Hematopoietic multipotent progenitor cell treated with erythropoietin and hydrocortisone succinate and interleukin-3 and kit ligand, for 8 days (in vitro differentiated cells): ENCODE measurements around the gene ALKBH2.

Experiments
- DNase-seq: peaks from one replicate; pipeline ENCODE4 v3.0.0-alpha.2; 2015

The ALKBH2 gene

DNA sequence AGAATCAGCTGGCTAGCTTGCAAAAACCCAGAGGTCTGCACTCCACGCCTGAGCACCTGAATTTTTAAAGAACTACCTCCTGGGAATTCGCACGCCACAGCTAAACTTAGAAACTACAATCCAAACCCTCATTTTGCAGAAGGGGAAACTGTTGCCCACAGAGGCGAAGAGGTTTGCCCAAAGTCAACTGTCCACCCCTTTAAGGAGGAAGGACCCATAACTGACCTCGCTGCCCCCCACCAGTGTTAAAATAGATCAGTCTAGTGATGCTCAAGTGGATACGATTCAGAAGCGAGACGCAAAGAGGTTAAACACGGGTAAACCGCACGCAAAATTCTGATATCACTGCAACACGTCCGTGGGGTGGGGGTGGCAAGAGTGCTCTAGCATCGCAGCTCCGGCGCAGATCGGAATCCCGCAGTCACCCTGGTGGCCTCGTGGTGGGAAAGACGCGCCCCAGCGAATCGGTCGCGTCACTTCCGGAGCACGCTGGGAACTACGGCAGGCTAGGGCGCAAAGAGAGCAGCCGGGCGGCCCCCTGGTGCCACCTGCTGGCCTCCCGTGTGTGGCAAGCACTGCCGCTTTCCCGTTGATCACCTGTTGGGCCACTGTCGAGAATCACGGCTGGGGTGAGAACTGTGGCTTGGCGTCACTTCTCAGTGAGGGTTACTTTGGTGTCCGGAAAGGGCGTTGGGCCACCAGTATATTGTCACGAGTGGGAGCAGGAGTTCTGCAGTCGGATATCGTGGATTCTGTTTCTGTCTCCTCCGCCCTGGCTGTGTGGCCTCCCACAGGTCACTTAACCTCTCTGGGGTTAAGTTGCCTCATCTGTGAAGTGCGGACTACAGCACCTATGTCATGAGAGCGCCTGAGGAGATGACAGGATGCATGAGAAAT lies at the start of gene ALKBH2:
Gene ALKBH2 (minus strand): TSS at position 451 of the 897 bp plus-strand sequence. CDS start 686 bp downstream, outside the sequence.
- DNase-seq, result peak; percentile 94

DNA sequence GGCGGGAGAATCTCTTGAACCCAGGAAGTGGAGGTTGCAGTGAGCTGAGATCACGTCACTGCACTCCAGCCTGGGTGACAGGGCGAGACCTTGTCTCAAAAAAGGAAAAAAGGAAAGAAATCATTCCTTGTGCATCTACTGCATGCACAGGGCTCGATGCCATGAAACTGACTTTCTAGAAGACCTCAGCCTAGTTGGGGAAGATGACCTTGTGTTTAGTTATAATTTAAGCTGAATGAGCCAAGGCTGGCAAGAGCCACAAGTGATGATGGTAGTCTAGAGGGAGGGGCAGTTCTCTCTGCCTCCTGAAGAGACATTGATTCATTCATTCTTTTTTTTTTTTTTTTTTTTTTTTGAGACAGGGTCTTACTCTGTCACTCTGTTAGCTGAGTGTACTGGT lies 47.3 kb upstream of the ALKBH2 start:
- DNase-seq, result no peak

DNA sequence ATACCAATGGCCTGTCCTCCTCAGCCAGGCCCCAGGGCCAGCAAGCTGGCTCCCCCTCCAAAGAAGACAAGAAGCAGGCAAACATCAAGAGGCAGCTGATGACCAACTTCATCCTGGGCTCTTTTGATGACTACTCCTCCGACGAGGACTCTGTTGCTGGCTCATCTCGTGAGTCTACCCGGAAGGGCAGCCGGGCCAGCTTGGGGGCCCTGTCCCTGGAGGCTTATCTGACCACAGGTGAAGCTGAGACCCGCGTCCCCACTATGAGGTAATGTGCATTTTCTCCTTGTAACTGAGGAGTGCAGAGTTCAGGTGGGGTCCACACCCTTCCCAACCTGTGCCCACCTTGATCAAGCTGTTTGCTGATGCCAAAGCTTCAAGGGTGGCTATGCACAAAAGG lies 46.5 kb upstream of the ALKBH2 start:
- DNase-seq, result no peak

DNA sequence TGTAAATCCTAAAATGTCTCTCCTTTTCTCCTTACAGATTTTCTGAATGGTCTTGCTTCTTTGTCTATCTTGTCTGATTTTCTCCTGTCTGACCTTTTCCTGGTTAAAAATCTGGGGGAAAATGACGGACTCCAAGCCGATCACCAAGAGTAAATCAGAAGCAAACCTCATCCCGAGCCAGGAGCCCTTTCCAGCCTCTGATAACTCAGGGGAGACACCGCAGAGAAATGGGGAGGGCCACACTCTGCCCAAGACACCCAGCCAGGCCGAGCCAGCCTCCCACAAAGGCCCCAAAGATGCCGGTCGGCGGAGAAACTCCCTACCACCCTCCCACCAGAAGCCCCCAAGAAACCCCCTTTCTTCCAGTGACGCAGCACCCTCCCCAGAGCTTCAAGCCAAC lies 46.1 kb upstream of the ALKBH2 start:
- no peak for DNase-seq

DNA sequence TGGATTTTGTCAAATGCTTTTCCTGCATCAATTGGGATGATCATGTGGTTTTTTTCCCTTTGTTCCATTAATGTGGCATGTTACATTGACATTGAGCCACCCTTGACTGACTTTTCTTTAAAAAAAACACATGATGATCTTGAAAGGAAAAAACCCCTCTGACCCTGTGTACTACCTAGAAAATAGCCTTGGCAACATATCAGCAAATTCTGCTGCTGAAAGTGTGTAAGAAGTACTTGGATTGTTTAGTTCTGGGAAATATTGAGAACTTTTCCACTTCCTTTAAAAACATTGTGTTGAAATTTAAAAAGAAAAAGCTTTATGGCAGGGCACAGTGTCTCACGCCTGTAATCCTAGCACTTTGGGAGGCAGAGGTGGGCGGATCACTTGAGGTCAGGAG lies 43.8 kb upstream of the ALKBH2 start:
- DNase-seq, result no peak

DNA sequence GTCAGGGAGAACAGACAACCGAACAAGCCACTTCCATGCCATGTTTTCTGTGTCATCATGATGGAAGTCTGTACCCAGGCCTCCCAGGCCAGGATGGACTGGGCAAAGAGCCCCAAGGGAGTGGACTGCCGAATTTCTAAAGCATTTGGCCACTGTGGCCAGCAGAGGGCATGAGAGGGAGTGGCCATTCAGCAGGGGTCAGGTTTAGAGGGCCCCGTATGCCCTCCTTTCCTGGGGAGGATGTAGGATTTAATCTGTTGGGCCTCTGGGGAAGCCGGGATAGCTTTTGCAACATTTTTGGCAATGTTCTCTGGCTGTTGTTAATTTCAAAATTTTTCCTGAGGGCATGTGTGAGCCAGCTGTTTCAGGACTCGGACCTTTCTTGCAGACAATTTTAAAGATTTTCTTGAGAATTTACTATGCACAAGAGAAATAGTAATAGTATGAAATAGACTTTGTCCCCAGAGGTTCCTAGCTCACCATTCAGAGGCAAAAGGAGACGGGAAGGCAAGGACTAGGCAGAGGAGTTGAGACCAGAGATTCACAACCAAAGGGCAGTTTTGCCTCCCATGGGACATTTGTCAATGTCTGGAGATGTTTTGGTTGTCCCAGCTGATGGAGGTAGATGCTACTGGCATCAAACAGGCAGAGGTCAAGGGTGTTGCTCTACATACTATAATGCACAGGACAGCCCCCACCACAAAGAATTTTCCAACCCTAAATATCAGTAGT lies 41.1 kb upstream of the ALKBH2 start:
- no peak for DNase-seq

DNA sequence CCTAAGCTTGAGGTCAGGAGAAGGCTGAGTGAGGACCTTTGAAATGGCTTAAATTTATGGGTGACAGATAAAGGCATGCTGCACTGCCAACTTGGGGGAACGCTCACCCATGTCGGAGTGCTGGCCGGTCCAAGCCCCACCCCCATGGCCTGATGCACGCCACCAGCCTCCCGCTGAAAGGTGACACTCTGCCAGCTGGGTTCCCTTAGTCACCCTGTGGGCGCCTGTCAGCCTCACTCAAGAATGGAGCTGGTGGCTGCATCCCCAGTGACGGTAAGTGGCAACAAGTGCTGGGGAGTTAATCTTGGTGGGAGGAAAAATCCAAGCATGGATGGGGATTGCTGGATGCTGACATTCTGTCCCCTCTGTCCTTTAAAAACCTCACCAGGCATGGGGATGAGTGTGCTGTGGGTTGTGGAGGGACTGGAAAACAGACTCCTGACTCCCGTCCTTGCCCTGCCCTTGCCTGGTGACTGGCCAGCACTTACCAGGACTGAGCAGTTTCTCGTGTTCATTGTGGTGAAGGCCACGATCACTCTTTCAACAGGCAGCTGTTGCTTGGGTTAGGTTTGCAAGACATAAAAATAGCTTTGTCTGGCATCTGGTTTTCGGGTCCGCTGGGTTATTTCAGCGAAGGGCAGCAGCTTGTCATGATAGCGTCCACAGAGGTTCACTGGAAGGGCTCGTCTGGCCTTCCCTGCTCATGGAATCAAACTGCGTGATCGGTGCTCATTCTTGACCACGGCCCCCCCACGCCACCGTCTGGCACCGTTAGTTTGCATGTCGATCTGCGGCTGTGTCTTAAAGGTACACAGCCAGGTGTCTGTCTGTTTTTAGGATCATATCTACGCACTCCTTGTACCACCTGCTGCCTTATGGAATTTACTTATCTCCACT lies 38.1 kb upstream of the ALKBH2 start:
- DNase-seq, result no peak

DNA sequence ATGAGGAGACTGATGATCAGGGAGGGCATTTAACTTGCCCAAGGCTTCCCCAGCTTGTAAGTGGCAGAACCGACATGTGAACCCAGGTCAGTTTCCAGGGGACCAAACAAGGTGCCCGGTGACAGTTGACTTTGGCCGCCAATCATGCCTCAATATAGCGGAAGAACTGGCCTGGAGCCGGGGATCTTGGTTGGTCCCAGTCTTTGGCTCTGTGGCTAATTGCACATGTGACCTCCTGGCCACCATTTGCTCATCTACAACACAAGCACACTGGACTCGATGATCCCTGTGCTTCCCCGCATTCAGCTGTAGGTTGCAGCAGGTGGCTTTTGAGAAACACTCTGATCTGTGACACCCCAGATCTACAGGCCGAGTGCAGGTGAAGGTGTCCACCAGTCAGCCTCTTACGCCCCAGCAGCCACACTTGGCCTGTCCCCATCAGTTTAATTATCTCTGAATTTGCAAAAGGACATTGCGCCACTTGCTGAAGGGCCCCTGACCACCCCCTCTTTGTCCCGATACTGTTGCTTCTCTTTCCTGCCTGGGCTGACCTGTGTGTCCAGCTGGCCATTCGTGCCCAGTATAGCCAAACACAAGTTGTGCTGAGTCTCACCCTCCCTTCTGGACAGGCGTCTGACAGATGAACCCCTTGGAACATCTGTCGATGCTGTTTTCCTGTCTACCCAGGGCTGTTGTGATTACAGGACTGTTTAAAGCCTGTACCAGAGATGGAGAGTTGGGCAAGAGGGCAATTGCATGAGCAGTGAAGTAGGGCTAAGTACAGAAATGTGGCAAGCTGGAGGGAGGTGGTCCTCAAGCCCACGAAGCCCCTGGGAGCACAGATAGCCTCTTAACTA lies 37.3 kb upstream of the ALKBH2 start:
- DNase-seq, result no peak

DNA sequence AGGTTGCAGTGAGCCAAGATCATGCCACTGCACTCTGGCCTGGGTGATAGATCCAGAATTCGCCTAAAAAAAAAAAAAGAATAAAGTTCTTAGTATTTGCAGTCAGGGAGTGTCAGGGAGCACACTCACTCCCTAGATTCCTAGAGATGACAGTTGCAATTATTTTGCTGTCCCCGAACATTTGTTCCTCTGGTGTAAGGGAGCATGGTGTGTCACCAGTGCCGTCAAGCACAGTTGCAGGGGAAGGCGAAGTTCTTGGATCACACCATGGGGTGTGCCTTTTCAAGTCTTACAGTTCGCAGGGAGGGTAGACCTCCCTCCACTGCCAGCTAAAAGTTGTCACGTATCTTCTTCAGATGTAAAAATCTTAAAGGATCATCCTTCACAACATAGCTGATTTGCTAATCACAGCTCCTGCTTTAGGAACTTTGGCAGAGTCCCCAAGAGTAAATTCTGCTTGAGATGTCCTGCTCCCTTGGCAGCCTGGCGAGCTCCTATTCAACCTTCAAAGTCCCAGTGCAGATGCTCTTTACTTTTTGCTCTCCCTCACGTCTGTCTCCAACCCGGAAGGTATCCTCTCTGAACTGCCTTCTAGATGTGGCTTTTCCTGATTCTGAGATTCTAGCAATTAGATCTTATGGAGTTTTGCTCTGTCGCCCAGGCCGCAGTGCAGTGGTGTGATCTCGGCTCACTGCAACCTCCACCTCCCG lies 34.4 kb upstream of the ALKBH2 start:
- DNase-seq, result no peak

DNA sequence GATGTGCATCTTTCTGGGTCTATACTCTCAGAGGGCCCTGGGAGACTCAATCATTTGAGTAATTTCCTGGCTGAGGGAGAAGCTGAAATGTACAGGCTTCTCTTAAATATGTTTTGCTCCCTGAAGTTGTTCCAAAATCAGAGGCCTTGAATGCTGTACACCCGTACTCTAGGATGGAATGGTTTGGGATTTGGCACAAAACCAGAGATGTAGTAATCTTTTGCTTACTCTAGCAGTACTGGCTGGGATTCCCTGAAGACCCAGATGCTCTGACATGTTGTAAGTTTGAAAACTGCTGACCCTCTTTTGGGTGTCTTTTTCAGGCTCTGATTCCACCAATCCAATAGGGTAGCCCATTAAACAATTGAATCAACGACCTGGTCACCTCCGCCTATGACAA lies 33.5 kb upstream of the ALKBH2 start:
- DNase-seq, result no peak

DNA sequence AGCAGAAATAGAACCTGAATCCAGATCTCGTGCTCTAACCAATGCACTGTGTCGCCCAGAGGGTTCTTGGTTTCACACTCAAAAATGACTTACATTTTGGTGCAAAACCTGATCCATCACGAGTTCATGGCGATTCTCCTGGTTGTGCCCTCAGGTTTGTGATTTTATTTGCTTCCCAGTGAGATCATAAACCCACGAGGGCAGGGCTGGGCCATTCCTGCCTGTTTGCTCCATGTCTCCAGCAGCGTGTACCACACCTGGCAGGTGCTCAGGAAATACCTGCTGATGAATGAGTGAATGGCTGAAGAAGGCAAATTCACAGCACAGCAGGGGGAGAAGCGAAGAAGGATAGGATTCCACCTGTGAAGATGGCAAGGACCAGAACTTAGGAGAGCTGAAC lies 32.5 kb upstream of the ALKBH2 start:
- DNase-seq, result no peak

DNA sequence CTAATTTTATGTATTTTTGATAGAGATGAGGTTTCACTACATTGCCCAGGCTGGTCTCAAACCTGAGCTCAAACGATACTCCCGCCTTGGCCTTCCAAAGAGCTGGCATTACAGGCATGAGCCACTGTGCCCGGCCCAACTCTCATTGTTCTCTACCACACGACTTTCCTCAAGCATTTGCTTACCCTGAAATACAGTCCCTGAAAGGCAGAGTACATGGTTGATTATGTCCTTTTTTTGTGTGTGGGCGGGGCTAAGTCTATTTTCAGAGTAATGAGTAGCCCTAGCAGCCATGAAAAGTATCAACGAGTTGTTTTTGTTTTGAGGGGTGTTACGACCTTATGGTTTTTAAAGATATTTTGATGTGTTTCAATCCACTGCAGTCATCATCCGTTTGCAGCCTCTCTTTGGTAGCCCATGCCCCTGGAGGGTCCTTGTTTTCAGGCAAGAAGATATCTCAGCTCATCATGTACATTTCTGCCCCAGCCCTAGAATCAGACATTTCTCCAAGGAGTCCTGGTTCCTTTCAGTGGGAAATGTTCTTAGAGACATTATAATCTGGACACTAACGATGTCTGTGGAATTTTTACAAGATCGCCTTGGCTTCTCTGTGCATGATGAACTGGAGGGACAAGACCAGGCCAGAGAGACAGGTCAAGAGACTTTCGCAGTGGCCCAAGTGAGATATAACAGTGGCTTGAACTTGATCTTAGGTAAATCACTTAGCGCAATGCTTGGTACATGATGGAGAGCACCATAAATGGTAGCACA lies 31.8 kb upstream of the ALKBH2 start:
- DNase-seq, result no peak

DNA sequence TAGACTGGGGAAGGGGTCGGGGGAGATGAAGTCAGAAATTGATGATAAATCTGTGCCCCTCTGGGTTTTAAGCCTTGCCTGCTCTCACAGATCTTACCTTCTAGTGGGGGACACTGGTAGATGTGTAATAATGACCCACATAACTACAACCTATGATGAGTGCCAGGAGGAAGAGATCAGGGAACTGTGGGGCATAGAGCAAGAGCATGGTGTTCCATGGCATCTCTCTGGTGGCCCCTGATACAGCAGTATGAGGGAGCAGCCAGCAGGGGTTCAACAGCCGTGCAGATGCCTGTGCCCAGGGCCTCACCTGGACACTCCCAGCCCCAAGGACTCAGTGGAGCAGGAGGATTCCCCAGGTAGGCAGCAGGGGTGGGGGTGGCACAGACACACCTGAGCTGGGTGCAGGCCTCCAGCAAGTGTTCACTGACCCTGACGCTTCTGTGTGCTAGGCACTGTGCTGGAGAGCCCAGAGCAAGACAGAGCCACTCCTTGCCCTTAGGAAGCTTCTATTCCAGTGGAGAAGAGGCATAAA lies 28.1 kb upstream of the ALKBH2 start:
- DNase-seq, result no peak

DNA sequence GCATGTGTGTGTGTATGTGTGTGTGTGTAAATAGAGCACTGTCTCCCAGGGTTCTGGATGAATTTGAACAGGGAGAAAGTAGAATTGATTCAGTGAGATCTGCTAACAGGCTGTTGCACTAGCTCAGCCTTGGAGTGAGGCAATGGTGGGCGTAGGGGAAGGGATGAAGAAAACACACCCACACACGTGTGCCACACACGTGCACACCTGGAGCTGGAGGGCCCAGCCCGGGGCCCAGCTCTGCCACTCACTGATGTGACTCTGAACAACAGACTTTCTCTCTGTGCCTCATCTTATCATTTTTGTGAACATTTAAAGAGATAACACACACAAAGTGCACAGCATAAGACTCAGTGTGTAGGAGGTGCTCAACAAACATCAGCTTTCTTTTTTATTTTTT lies 27.3 kb upstream of the ALKBH2 start:
- no peak for DNase-seq

DNA sequence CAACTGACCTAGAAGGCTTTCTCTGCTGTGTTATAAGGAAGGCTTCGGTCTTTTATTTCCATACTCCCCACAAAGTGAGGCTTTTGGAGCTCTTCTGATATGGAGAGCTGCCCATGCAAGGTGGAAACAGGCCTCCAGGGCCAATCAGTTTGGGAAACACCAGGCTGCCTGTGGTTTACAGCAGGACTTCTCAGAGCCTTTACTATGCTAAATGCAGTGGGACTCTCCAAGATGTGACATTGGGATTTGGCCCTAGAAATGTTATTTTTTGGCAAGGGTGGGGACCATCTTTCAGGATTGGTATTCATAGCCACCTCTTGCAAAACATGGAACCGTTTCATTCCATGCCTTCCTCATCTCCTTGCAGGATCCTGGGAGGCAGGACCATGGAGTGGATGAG lies 26.8 kb upstream of the ALKBH2 start:
- no peak for DNase-seq

DNA sequence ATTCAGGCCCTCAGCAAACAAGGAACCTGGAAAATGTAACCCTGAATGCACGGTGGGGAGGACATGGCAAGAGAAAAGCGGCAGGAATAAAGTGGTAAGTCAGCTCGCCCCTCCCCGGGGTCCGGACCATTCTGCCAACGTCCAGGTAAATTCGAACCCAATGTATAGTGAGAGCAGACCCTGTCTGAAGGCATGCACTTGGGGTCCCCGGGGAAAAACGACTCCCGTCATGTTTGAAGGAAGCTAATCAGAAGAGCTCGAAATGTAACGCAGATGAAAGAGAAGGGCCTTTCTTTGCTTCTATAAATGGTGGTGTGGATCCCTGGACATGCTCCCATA lies 23.3 kb upstream of the ALKBH2 start:
- DNase-seq, result no peak

DNA sequence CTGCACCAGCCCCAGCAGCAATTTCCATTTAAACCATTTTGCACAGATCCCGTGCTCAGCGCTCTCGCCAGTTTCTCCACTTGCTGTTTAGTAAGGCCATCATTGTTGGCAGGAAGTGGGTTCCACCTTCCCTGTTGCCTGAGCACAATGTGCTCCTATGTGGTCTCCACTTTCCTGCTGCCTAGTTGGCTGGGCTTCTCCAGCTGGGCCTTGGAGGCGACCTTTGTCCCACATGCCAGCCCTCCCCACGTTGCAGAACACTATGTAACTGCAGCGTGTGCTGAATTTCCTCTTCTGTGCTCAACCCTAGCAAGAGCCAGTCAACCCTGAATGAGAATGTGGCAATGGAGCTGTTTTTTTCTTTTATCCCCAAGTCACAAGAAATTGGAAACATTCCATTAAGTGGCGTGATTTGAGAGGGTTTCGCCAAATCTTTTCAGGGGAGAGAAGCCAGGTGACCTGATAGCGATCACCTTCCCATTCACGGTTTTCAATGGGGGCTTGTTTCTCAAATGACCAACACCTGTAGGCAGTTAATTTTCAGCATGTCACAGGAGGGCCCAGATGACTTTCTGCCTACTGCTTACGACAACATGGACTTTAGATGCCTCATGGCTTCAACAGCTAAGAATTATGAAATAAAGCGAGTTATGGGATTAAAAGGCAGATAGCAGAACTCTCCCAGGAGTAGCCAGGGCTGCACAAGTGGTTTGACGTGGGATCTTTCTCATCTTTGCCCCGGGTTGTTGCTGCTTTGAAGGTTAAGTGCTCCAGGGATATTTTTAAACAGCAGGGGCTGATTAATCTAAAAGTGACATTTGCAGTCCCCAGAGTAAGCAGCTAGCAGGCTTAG lies 22.7 kb upstream of the ALKBH2 start, which contains the start of gene ACACB:
Gene ACACB (plus strand): TSS at position 830 of the 853 bp plus-strand sequence. CDS start 22,819 bp downstream, outside the sequence.
- DNase-seq, result no peak

DNA sequence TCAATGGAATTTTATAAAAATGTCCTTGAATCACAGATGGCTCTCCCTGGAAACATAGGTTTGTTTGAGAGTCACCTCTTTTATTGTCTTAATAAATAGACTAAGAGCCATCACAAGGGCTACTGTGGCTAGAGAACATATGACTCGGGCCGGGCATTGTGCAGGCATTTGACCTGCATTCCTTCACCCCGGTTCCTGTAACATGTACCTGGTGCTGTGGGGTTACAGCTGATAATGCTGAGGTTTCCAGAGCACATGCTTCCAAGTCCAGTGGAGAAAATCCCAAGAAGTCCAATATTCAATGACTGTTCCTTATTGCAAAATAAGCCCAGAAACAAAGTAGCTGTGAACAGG lies 22.1 kb upstream of the ALKBH2 start:
- DNase-seq, result no peak

DNA sequence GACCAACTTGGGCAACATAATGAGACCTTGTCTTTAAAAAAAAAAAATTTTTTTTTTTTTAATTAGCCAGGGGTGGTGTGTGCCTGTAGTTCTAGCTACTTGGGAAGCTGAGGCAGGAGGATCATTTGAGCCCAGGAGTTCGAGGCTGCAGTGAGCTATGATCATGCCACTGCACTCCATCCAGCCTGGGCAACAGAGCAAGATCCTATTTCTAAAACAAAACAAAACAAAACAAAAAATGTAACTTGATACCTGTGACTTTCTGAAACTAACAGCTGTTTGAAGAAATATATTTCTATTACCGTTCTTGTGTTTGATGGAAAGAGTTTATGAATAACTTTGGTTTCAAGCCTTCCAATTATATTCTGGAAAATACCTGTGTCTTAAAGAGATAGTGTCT lies 21.4 kb upstream of the ALKBH2 start:
- no peak for DNase-seq
